HepG2 (cell line): ENCODE data around the gene STMN3. TPM values are rescaled to one million over a fixed set of nuclear protein-coding genes. Genes with fewer than 3 reads are reported as not detected.
A peak's percentile ranks its signal among the peaks of the same experiment; 100 is the strongest.

Experiments
- ATAC-seq: fragments of 200-7000 bp; cut with Tn5 transposase; 3 replicates; pipeline ENCODE4 v1.9.1; 2020; ENCODE audit warnings: mild to moderate bottlenecking, moderate library complexity
- BruUV-seq: library from RNA; stranded (reverse); fragments of 400-500 nt; replicated peaks from 2 replicates; lab custom pipeline; 2021; lab: Mats Ljungman, UMichigan
- CTCF ChIA-PET: fragments of 300-600 bp; formaldehyde crosslinking; extraction: SDS; loops from one replicate; lab custom pipeline; 2021; ENCODE audit warnings: low total read pairs, inconsistent platforms, low intra/inter-chr PET ratio; lab: Yijun Ruan, JAX
- POLR2A ChIA-PET: fragments of 350-600 bp; sonication (Branson Sonifier 250); formaldehyde crosslinking; loops from one replicate; lab custom pipeline; 2020; ENCODE audit warnings: antibody characterized with exemption, inconsistent platforms; lab: Yijun Ruan, JAX
- DNase-seq: peaks from one replicate; pipeline ENCODE4 v3.0.0-alpha.2; 2015; ENCODE audit warnings: low spot score
- FAIRE-seq: peaks from 3 replicates; lab custom pipeline; 2011; peaks lifted over from hg19 to GRCh38; lab: Jason Lieb, UNC
- H2AFZ ChIP-seq: one replicate; pipeline ENCODE4 v1.6.1; 2011; ENCODE audit warnings: low read length, inconsistent platforms
- H3K27ac ChIP-seq: fragments of 300-600 bp; 3 replicates; pipeline ENCODE4 v1.8.0; 2011; ENCODE audit warnings: mixed run types, mild to moderate bottlenecking, mixed read lengths, low read length, inconsistent platforms; ENCODE audit not compliant: insufficient read depth; ENCODE audit errors: extremely low read length
- H3K27me3 ChIP-seq, 2 experiments: fragments of 200-600 bp in 1 of 2; 2 replicates in 1 of 2; 3 replicates in 1 of 2; pipeline versions ENCODE4 v1.6.0 to v1.8.0; 2011; ENCODE audit warnings: low read length in 2 of 2, mild to moderate bottlenecking in 2 of 2, moderate library complexity in 2 of 2, inconsistent platforms in 1 of 2; ENCODE audit not compliant: insufficient read depth in 2 of 2, control insufficient read depth in 1 of 2
- H3K36me3 ChIP-seq, 2 experiments: fragments of 200-600 bp in 1 of 2; replicated peaks in 1 of 2; 2 replicates in 1 of 2; 3 replicates in 1 of 2; pipeline versions ENCODE4 v1.5.1 to v1.8.0; 2011; ENCODE audit warnings: low read length in 2 of 2, inconsistent platforms in 1 of 2; ENCODE audit not compliant: insufficient read depth in 2 of 2, control insufficient read depth in 1 of 2
- H3K4me1 ChIP-seq: 2 replicates; pipeline ENCODE4 v1.5.1; 2012; ENCODE audit warnings: low read length, inconsistent platforms; ENCODE audit not compliant: insufficient read depth
- H3K4me2 ChIP-seq: 2 replicates; pipeline ENCODE4 v1.6.0; 2011; ENCODE audit warnings: low read depth, low read length, inconsistent platforms
- H3K4me3 ChIP-seq, 3 experiments: fragments of 200-600 bp in 1 of 3; sonication (generic), shearing (Covaris generic) in 1 of 3; replicated peaks in 1 of 3; 2 replicates each; pipeline ENCODE4 v1.5.1; 2011 to 2016; ENCODE audit warnings: low read length in 3 of 3, inconsistent platforms in 2 of 3, low read depth in 2 of 3, mild to moderate bottlenecking in 2 of 3, control low read depth in 1 of 3, mixed read lengths in 1 of 3; ENCODE audit not compliant: insufficient read depth in 1 of 3
- H3K79me2 ChIP-seq: one replicate; pipeline ENCODE4 v1.6.1; 2011; ENCODE audit warnings: low read length, inconsistent platforms; ENCODE audit not compliant: insufficient read depth
- H3K9ac ChIP-seq: 2 replicates; pipeline ENCODE4 v1.6.0; 2011; ENCODE audit warnings: mild to moderate bottlenecking, low read depth, low read length, inconsistent platforms; ENCODE audit not compliant: insufficient read depth
- H3K9me3 ChIP-seq: 2 replicates; pipeline ENCODE4 v1.5.1; 2012; ENCODE audit warnings: mild to moderate bottlenecking, low read length
- H4K20me1 ChIP-seq: 2 replicates; pipeline ENCODE4 v1.6.0; 2011; ENCODE audit warnings: inconsistent platforms, mild to moderate bottlenecking, low read length, moderate library complexity; ENCODE audit not compliant: insufficient read depth
- FOXP1 ChIP-seq, 2 experiments: fragments of 450-650 bp in 1 of 2; IDR thresholded peaks; 2 replicates each; pipeline ENCODE4 v1.6.1; 2017 to 2018; ENCODE audit warnings: antibody characterized with exemption in 1 of 2
- KDM5B ChIP-seq: sonication (generic); formaldehyde crosslinking; IDR thresholded peaks from 2 replicates; pipeline ENCODE4 v1.4.0; 2020; ENCODE audit warnings: missing genetic modification reagents, mild to moderate bottlenecking, borderline replicate concordance
- PRMT3 ChIP-seq: sonication (generic); formaldehyde crosslinking; IDR thresholded peaks from 2 replicates; pipeline ENCODE4 v1.8.1; 2022; ENCODE audit warnings: low read depth, mild to moderate bottlenecking, moderate library complexity, missing genetic modification reagents, borderline replicate concordance
- RBFOX2 ChIP-seq: fragments of 200-400 bp; formaldehyde crosslinking; IDR thresholded peaks from 2 replicates; pipeline ENCODE4 v1.6.1; 2017; ENCODE audit warnings: low read depth, mild to moderate bottlenecking, low read length
- SP140L ChIP-seq: sonication (generic); formaldehyde crosslinking; IDR thresholded peaks from 2 replicates; pipeline ENCODE4 v1.4.0; 2020; ENCODE audit warnings: missing genetic modification reagents, borderline replicate concordance
- ZBTB7B ChIP-seq: sonication (generic); formaldehyde crosslinking; IDR thresholded peaks from 2 replicates; pipeline ENCODE4 v1.4.0; 2020; ENCODE audit warnings: missing genetic modification reagents
- ZMYM4 ChIP-seq: sonication (generic); formaldehyde crosslinking; IDR thresholded peaks from 2 replicates; pipeline ENCODE4 v1.8.1; 2023; ENCODE audit warnings: mild to moderate bottlenecking, missing genetic modification reagents
- ZNF510 ChIP-seq: sonication (generic); formaldehyde crosslinking; IDR thresholded peaks from 2 replicates; pipeline ENCODE4 v1.4.0; 2020; ENCODE audit warnings: low read depth, mild to moderate bottlenecking, missing genetic modification reagents
- ZNF558 ChIP-seq: sonication (generic); formaldehyde crosslinking; IDR thresholded peaks from 2 replicates; pipeline ENCODE4 v1.9.0; 2022; ENCODE audit warnings: mild to moderate bottlenecking, missing genetic modification reagents, borderline replicate concordance
- ZNF773 ChIP-seq: sonication (generic); formaldehyde crosslinking; IDR thresholded peaks from 2 replicates; pipeline ENCODE4 v1.4.0; 2020; ENCODE audit warnings: missing genetic modification reagents, borderline replicate concordance
- WGBS: methylation state at CpG from one replicate; pipeline ENCODE4 v1.1.6; 2017; ENCODE audit warnings: low lambda C conversion rate; 5-methylcytosine and 5-hydroxymethylcytosine counted together
- in situ Hi-C: cut with HindIII; loops from 2 replicates; pipeline ENCODE4 v1.10.0; 2017; ENCODE audit warnings: low pct_unique_long_range_greater_than_20kb; ENCODE audit not compliant: extremely low pct_ligation_motif_present
- intact Hi-C: fragments of 100-400 bp; cut with micrococcal nuclease; formaldehyde crosslinking; loops from one replicate; pipeline ENCODE4 v1.10.0; 2022; ENCODE audit not compliant: unreplicated experiment
- polyA plus RNA-seq, 8 experiments: library from polyadenylated mRNA; depleted of rRNA in 3 of 8; stranded (reverse) in 7 of 8; unstranded in 1 of 8; fragments of >200 nt; fragmentation: Illumina TruSeq in 4 of 8; extraction: Trizol in 4 of 8; gene quantifications; 2 replicates each; pipeline versions ENCODE4 v1.2.1 to v1.2.3, GENCODE V29; 2011 to 2016; ENCODE audit warnings: low read depth in 4 of 8, missing spikeins in 1 of 8, mixed read lengths in 1 of 8; ENCODE audit not compliant: insufficient read depth in 1 of 8
- total RNA-seq, 5 experiments: library from RNA; depleted of rRNA; stranded (reverse); fragments of >200 nt; fragmentation: Illumina TruSeq; extraction: Trizol; gene quantifications; 2 replicates each; pipeline ENCODE4 v1.2.3, GENCODE V29; 2016; ENCODE audit warnings: low read depth in 1 of 5
- TF ChIP-seq, protein P1 (sequence below): sonication (generic); formaldehyde crosslinking; IDR thresholded peaks from 2 replicates; pipeline ENCODE4 v1.5.0; 2020; ENCODE audit warnings: mild to moderate bottlenecking, missing genetic modification reagents
- TF ChIP-seq, protein P2 (sequence below): IDR thresholded peaks from 2 replicates; pipeline ENCODE4 v1.6.1; 2016; ENCODE audit warnings: mild to moderate bottlenecking
- TF ChIP-seq, protein P3 (sequence below): sonication (generic); formaldehyde crosslinking; IDR thresholded peaks from 2 replicates; pipeline ENCODE4 v1.8.1; 2023; ENCODE audit warnings: mild to moderate bottlenecking, inconsistent platforms, moderate library complexity, missing genetic modification reagents, borderline replicate concordance
- TF ChIP-seq, protein P4 (sequence below): sonication (generic); formaldehyde crosslinking; IDR thresholded peaks from 2 replicates; pipeline ENCODE4 v1.4.0; 2020; ENCODE audit warnings: missing genetic modification reagents

STMN3 gene
- total and polyA plus RNA-seq, 2 of the 13 experiments (the other 11 are each of a cell fraction or from before 2014, with no cell fraction given): 21.0 to 48.3 TPM

DNA sequence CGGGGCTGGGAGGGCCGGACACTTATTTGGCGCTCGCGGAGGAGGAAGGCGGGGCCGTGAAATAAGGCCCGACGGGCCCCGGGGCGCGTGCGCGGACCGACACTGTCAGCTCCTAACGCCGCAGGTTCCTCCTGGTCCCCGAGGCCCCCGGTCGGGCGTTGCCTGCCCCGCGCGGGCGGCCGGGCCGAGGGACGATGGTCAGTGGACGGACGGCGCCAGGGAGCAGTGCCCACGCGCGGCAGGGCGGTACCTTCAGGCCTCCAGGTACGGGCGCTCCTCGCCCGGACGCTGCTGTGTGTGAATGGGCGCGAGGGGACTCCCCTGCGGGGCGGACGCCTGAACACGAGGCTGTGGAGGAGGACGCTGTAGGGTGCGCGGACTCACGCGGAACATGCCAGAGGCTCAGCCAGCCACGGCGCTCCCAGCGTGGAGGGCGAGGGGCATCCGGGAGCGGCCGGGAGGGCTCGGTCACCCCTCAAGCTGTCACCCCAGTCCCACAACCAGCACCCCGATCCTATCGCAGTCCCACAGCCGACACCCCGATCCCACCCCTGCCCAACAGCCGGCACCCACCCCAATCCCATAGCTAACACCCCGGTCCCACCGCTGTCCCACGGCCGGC, 26.0 kb downstream of the STMN3 start (continued):
- TF ChIP-seq, protein P1, sequence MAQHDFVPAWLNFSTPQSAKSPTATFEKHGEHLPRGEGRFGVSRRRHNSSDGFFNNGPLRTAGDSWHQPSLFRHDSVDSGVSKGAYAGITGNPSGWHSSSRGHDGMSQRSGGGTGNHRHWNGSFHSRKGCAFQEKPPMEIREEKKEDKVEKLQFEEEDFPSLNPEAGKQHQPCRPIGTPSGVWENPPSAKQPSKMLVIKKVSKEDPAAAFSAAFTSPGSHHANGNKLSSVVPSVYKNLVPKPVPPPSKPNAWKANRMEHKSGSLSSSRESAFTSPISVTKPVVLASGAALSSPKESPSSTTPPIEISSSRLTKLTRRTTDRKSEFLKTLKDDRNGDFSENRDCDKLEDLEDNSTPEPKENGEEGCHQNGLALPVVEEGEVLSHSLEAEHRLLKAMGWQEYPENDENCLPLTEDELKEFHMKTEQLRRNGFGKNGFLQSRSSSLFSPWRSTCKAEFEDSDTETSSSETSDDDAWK (CRISPR knock-in tag): no peak
- peak; percentile 98 for TF ChIP-seq KDM5B (CRISPR knock-in tag)
- peak; percentile 92; the same call in 1 of the 2 replicates for TF ChIP-seq ZNF510

DNA sequence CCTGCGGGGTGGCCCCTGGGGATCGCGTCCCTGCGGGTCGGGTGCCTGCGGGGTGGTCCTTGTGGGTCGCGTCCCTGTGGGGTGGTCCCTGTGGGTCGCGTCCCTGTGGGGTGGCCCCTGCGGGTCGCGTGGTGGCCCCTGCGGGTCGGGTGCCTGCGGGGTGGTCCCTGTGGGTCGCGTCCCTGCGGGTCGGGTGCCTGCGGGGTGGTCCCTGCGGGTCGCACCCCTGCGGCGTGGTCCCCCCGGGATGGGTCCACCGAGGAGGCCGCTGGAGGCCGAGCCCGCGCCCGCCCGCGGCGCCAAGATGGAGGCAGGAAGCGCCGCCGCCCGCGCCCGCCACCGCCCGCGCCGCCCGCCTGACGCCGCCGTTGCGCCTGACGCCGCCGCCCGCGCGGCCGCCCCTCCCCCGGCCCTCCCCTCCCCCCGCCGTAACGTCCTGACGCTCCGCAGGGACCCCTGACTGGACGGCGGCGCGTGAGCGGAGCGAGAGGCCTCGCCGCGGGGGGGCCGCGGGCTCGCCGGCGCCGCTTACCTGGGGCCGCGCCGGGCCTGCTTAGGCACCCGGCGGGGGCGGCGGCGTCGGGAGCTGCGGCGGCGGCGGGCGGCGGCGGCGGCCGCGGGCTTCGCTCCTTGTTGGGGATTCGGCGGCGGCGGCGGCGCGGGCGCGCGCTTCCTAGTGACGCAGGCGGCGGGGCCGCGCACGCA, 26.6 kb downstream of the STMN3 start, which contains the start of gene GMEB2:
Gene GMEB2, minus strand, starts transcription at position 678 of the 705 bp plus-strand sequence. CDS start 7,704 bp downstream, outside the sequence.
- DNase-seq: peak; percentile 69
- intact Hi-C loops: loop anchor here (5.0 kb wide), 1 partner anchor 89 kb away; the partner anchor contains the start of gene PTK6
- no peak for FAIRE-seq
- CTCF ChIA-PET: no interaction called here
- H3K9me3 ChIP-seq: no peaks in the 10 kb centered on the region
- H3K27ac ChIP-seq: peak within 1 kb of the TSS; percentile 86
- H4K20me1 ChIP-seq: no peaks in the 10 kb centered on the region
- H3K4me3 ChIP-seq: peak within 1 kb of the TSS; percentile 83 to 100 (median 98)
- WGBS: 1% methylated on average over 13 of the region's 114 CpGs
- H3K9ac ChIP-seq: peak within 1 kb of the TSS; percentile 94
- H3K27me3 ChIP-seq: no peaks in the 10 kb centered on the region; a peak in 1 of 5 replicates
- H3K4me2 ChIP-seq: peak within 1 kb of the TSS; percentile 99
- peaks cover 34% of the 10 kb centered on the region for H3K79me2 ChIP-seq
- POLR2A ChIA-PET: interaction anchor here (0.6 to 4.6 kb wide), 32 partner anchors 8 to 1258 kb away, joined by 3 to 45 read pairs (median 4); partner anchors contain the start of genes ARFRP1, C20orf204, HELZ2 and PPDPF
- peaks cover 0 to 2% of the 10 kb centered on the region in 2 experiments; a peak in 1 of 5 replicates for H3K36me3 ChIP-seq
- ATAC-seq: peak; percentile 27
- H2AFZ ChIP-seq: no peak within 1 kb of the TSS
- in situ Hi-C loops: no loop called here
- peaks cover 51% of the 10 kb centered on the region for H3K4me1 ChIP-seq
- BruUV-seq: no TSS peak
- TF ChIP-seq ZBTB7B (CRISPR knock-in tag) (peak; percentile 83), FOXP1 (IDR thresholded peaks at IDR 0.05) (no peak), FOXP1 (CRISPR knock-in tag; IDR thresholded peaks at IDR 0.05) (no peak), ZNF773 (no peak; the same call in 1 of the 2 replicates), PRMT3 (0 out of 2 replicates have a peak, but pooled peaks have one; percentile 32), RBFOX2 (peak; percentile 78), SP140L (CRISPR knock-in tag) (no peak), ZMYM4 (CRISPR knock-in tag) (no peak), ZNF558 (CRISPR knock-in tag) (0 out of 2 replicates have a peak, but pooled peaks have one; percentile 10)
- TF ChIP-seq, protein P2, sequence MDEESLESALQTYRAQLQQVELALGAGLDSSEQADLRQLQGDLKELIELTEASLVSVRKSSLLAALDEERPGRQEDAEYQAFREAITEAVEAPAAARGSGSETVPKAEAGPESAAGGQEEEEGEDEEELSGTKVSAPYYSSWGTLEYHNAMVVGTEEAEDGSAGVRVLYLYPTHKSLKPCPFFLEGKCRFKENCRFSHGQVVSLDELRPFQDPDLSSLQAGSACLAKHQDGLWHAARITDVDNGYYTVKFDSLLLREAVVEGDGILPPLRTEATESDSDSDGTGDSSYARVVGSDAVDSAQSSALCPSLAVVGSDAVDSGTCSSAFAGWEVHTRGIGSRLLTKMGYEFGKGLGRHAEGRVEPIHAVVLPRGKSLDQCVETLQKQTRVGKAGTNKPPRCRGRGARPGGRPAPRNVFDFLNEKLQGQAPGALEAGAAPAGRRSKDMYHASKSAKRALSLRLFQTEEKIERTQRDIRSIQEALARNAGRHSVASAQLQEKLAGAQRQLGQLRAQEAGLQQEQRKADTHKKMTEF (CRISPR knock-in tag): 0 out of 2 replicates have a peak, but pooled peaks have one; percentile 3
- TF ChIP-seq, protein P3, sequence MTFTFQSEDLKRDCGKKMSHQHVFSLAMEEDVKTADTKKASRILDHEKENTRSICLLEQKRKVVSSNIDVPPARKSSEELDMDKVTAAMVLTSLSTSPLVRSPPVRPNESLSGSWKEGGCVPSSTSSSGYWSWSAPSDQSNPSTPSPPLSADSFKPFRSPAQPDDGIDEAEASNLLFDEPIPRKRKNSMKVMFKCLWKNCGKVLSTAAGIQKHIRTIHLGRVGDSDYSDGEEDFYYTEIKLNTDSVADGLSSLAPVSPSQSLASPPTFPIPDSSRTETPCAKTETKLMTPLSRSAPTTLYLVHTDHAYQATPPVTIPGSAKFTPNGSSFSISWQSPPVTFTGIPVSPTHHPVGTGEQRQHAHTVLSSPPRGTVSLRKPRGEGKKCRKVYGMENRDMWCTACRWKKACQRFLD: peak; percentile 40; the same call in 1 of the 2 replicates
- TF ChIP-seq, protein P4, sequence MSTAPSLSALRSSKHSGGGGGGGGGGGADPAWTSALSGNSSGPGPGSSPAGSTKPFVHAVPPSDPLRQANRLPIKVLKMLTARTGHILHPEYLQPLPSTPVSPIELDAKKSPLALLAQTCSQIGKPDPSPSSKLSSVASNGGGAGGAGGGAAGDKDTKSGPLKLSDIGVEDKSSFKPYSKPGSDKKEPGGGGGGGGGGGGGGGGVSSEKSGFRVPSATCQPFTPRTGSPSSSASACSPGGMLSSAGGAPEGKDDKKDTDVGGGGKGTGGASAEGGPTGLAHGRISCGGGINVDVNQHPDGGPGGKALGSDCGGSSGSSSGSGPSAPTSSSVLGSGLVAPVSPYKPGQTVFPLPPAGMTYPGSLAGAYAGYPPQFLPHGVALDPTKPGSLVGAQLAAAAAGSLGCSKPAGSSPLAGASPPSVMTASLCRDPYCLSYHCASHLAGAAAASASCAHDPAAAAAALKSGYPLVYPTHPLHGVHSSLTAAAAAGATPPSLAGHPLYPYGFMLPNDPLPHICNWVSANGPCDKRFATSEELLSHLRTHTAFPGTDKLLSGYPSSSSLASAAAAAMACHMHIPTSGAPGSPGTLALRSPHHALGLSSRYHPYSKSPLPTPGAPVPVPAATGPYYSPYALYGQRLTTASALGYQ (CRISPR knock-in tag): peak; percentile 70; the same call in 1 of the 2 replicates
